Measurements from ENCODE around the gene CTNND2.

Gene CTNND2

GRCh38 chr5:11398728-11399127 lies 505.5 kb downstream of the CTNND2 start:
- no peaks in the 10 kb centered on the region for H3K4me1 ChIP-seq (ENCODE audit: control insufficient read depth, insufficient read depth, low read length, unreplicated experiment)

GRCh38 chr5:11397549-11397948 lies 506.7 kb downstream of the CTNND2 start:
- no peak overlapping the region for H3K27ac ChIP-seq (ENCODE audit: low read depth, low read length)
- peaks cover 3% of the 10 kb centered on the region for H3K4me1 ChIP-seq (ENCODE audit: control insufficient read depth, insufficient read depth, low read length, unreplicated experiment)
- no peaks in the 10 kb centered on the region for H3K27me3 ChIP-seq (ENCODE audit: insufficient read depth, low read length)
- no peaks in the 10 kb centered on the region for H3K36me3 ChIP-seq (ENCODE audit: insufficient read depth, low read length)
- H3K4me3 ChIP-seq (ENCODE audit: low read depth, low read length), result no peak overlapping the region
- no peak overlapping the region for H2AFZ ChIP-seq (ENCODE audit: low read length, unreplicated experiment)
- H3K79me2 ChIP-seq (ENCODE audit: control insufficient read depth, insufficient read depth, low read length, unreplicated experiment), result no peaks in the 10 kb centered on the region

More at GRCh38 chr5:11398728-11399127, 505.5 kb downstream of the CTNND2 start:
- Histone ChIP-seq H3K27ac (ENCODE audit: low read depth, low read length) (no peak overlapping the region), H3K27me3 (ENCODE audit: insufficient read depth, low read length) (no peaks in the 10 kb centered on the region), H3K36me3 (ENCODE audit: insufficient read depth, low read length) (no peaks in the 10 kb centered on the region), H3K79me2 (ENCODE audit: control insufficient read depth, insufficient read depth, low read length, unreplicated experiment) (no peaks in the 10 kb centered on the region), H3K4me3 (ENCODE audit: low read depth, low read length) (no peak overlapping the region), H2AFZ (ENCODE audit: low read length, unreplicated experiment) (no peak overlapping the region)

- no peak overlapping the region for H3K27ac ChIP-seq (ENCODE audit: low read depth, low read length)
- no peak overlapping the region for H2AFZ ChIP-seq (ENCODE audit: low read length, unreplicated experiment)
- H3K27me3 ChIP-seq (ENCODE audit: insufficient read depth, low read length), result no peaks in the 10 kb centered on the region
- no peak overlapping the region for H3K4me3 ChIP-seq (ENCODE audit: low read depth, low read length)
- H3K36me3 ChIP-seq (ENCODE audit: insufficient read depth, low read length), result no peaks in the 10 kb centered on the region
- peaks cover 3% of the 10 kb centered on the region for H3K4me1 ChIP-seq (ENCODE audit: control insufficient read depth, insufficient read depth, low read length, unreplicated experiment)
- H3K79me2 ChIP-seq (ENCODE audit: control insufficient read depth, insufficient read depth, low read length, unreplicated experiment), result no peaks in the 10 kb centered on the region
Measured at GRCh38 chr5:11396917-11397316, 507.3 kb downstream of the CTNND2 start.

- no peak overlapping the region for H2AFZ ChIP-seq (ENCODE audit: low read length, unreplicated experiment)
- H3K27me3 ChIP-seq (ENCODE audit: insufficient read depth, low read length), result no peaks in the 10 kb centered on the region
- H3K79me2 ChIP-seq (ENCODE audit: control insufficient read depth, insufficient read depth, low read length, unreplicated experiment), result no peaks in the 10 kb centered on the region
- H3K4me3 ChIP-seq (ENCODE audit: low read depth, low read length), result no peak overlapping the region
- no peaks in the 10 kb centered on the region for H3K36me3 ChIP-seq (ENCODE audit: insufficient read depth, low read length)
- H3K27ac ChIP-seq (ENCODE audit: low read depth, low read length), result no peak overlapping the region
- H3K4me1 ChIP-seq (ENCODE audit: control insufficient read depth, insufficient read depth, low read length, unreplicated experiment), result peaks cover 17% of the 10 kb centered on the region
Measured at GRCh38 chr5:11394933-11395332, 509.3 kb downstream of the CTNND2 start.

- H3K36me3 ChIP-seq (ENCODE audit: insufficient read depth, low read length), result no peaks in the 10 kb centered on the region
- peak overlapping the region; percentile 43 for H3K27ac ChIP-seq (ENCODE audit: low read depth, low read length)
- peaks cover 22% of the 10 kb centered on the region for H3K4me1 ChIP-seq (ENCODE audit: control insufficient read depth, insufficient read depth, low read length, unreplicated experiment)
- peak overlapping the region; percentile 8; the same call in 1 of the 2 replicates for H3K4me3 ChIP-seq (ENCODE audit: low read depth, low read length)
- no peak overlapping the region for H2AFZ ChIP-seq (ENCODE audit: low read length, unreplicated experiment)
- peaks cover 7% of the 10 kb centered on the region for H3K27me3 ChIP-seq (ENCODE audit: insufficient read depth, low read length)
- no peaks in the 10 kb centered on the region for H3K79me2 ChIP-seq (ENCODE audit: control insufficient read depth, insufficient read depth, low read length, unreplicated experiment)
Measured at GRCh38 chr5:11390291-11390767, 513.9 kb downstream of the CTNND2 start.

GRCh38 chr5:11387382-11387781 lies 516.9 kb downstream of the CTNND2 start:
- Histone ChIP-seq H3K4me1 (ENCODE audit: control insufficient read depth, insufficient read depth, low read length, unreplicated experiment) (peaks cover 19% of the 10 kb centered on the region), H3K27me3 (ENCODE audit: insufficient read depth, low read length) (peaks cover 17% of the 10 kb centered on the region), H2AFZ (ENCODE audit: low read length, unreplicated experiment) (no peak overlapping the region), H3K27ac (ENCODE audit: low read depth, low read length) (no peak overlapping the region), H3K36me3 (ENCODE audit: insufficient read depth, low read length) (no peaks in the 10 kb centered on the region), H3K79me2 (ENCODE audit: control insufficient read depth, insufficient read depth, low read length, unreplicated experiment) (no peaks in the 10 kb centered on the region), H3K4me3 (ENCODE audit: low read depth, low read length) (no peak overlapping the region)

GRCh38 chr5:11386398-11386797 lies 517.8 kb downstream of the CTNND2 start:
- Histone ChIP-seq H3K4me1 (ENCODE audit: control insufficient read depth, insufficient read depth, low read length, unreplicated experiment) (peaks cover 19% of the 10 kb centered on the region), H3K36me3 (ENCODE audit: insufficient read depth, low read length) (no peaks in the 10 kb centered on the region), H3K79me2 (ENCODE audit: control insufficient read depth, insufficient read depth, low read length, unreplicated experiment) (no peaks in the 10 kb centered on the region), H3K4me3 (ENCODE audit: low read depth, low read length) (peak overlapping the region; percentile 75; the same call in 1 of the 2 replicates), H3K27ac (ENCODE audit: low read depth, low read length) (no peak overlapping the region), H2AFZ (ENCODE audit: low read length, unreplicated experiment) (no peak overlapping the region), H3K27me3 (ENCODE audit: insufficient read depth, low read length) (peaks cover 17% of the 10 kb centered on the region)

GRCh38 chr5:11385901-11386293 lies 518.3 kb downstream of the CTNND2 start:
- Histone ChIP-seq H2AFZ (ENCODE audit: low read length, unreplicated experiment) (peak overlapping the region; percentile 50), H3K4me1 (ENCODE audit: control insufficient read depth, insufficient read depth, low read length, unreplicated experiment) (peaks cover 14% of the 10 kb centered on the region), H3K79me2 (ENCODE audit: control insufficient read depth, insufficient read depth, low read length, unreplicated experiment) (no peaks in the 10 kb centered on the region), H3K4me3 (ENCODE audit: low read depth, low read length) (peak overlapping the region; percentile 75), H3K27me3 (ENCODE audit: insufficient read depth, low read length) (peaks cover 17% of the 10 kb centered on the region), H3K27ac (ENCODE audit: low read depth, low read length) (no peak overlapping the region), H3K36me3 (ENCODE audit: insufficient read depth, low read length) (no peaks in the 10 kb centered on the region)

GRCh38 chr5:11385251-11385900 lies 518.9 kb downstream of the CTNND2 start:
- Histone ChIP-seq H3K27ac (ENCODE audit: low read depth, low read length) (no peak overlapping the region), H3K36me3 (ENCODE audit: insufficient read depth, low read length) (no peaks in the 10 kb centered on the region), H3K79me2 (ENCODE audit: control insufficient read depth, insufficient read depth, low read length, unreplicated experiment) (no peaks in the 10 kb centered on the region), H2AFZ (ENCODE audit: low read length, unreplicated experiment) (peak overlapping the region; percentile 68), H3K27me3 (ENCODE audit: insufficient read depth, low read length) (peaks cover 17% of the 10 kb centered on the region), H3K4me1 (ENCODE audit: control insufficient read depth, insufficient read depth, low read length, unreplicated experiment) (peaks cover 8% of the 10 kb centered on the region), H3K4me3 (ENCODE audit: low read depth, low read length) (peak overlapping the region; percentile 75)

- Histone ChIP-seq H3K27ac (ENCODE audit: low read depth, low read length) (no peak overlapping the region), H3K27me3 (ENCODE audit: insufficient read depth, low read length) (peaks cover 17% of the 10 kb centered on the region), H3K4me1 (ENCODE audit: control insufficient read depth, insufficient read depth, low read length, unreplicated experiment) (peaks cover 2% of the 10 kb centered on the region), H3K4me3 (ENCODE audit: low read depth, low read length) (peak overlapping the region; percentile 75), H2AFZ (ENCODE audit: low read length, unreplicated experiment) (no peak overlapping the region), H3K36me3 (ENCODE audit: insufficient read depth, low read length) (no peaks in the 10 kb centered on the region), H3K79me2 (ENCODE audit: control insufficient read depth, insufficient read depth, low read length, unreplicated experiment) (no peaks in the 10 kb centered on the region)
Measured at GRCh38 chr5:11384441-11385250, 519.6 kb downstream of the CTNND2 start.
